Measurements from ENCODE around the gene AGPAT3. TPM values are rescaled to one million over a fixed set of nuclear protein-coding genes. Genes with fewer than 3 reads are reported as not detected.
A peak's percentile ranks its signal among the peaks of the same experiment; 100 is the strongest.

AGPAT3 gene, protein sequence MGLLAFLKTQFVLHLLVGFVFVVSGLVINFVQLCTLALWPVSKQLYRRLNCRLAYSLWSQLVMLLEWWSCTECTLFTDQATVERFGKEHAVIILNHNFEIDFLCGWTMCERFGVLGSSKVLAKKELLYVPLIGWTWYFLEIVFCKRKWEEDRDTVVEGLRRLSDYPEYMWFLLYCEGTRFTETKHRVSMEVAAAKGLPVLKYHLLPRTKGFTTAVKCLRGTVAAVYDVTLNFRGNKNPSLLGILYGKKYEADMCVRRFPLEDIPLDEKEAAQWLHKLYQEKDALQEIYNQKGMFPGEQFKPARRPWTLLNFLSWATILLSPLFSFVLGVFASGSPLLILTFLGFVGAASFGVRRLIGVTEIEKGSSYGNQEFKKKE
- total RNA-seq: 71.8 and 76.7 TPM in 2 replicates
- 36.8 and 39.9 TPM in 2 replicates for polyA plus RNA-seq
- polyA plus RNA-seq (2011; cell fraction: cytosol; rRNA removed): 36.0 and 40.6 TPM in 2 replicates
- polyA plus RNA-seq (2011; cell fraction: nucleus; rRNA removed): 49.1 TPM in 2 replicates
- polyA plus RNA-seq (2012): 40.4 and 48.5 TPM in 2 replicates
- 83.5 and 100 TPM in 2 replicates for polyA minus RNA-seq
- polyA minus RNA-seq (2011; cell fraction: cytosol; rRNA and poly(A)+ RNA removed): 18.7 TPM
- 36.3 and 37.6 TPM in 2 replicates for polyA minus RNA-seq (2011; cell fraction: nucleus; rRNA and poly(A)+ RNA removed)
- percentile 69 among the genes with signal in this experiment for Bru-seq, nascent RNA
- BruChase-seq, experiment 1, labeled RNA remaining after a 6-hour chase: percentile 83 among the genes with signal in this experiment
- percentile 80 among the genes with signal in this experiment for BruChase-seq, experiment 2, labeled RNA remaining after a 2-hour chase
- long read RNA-seq, full-length matches to known transcripts: 51 of 101 reads
- long read RNA-seq, partial matches to known transcripts: 33 of 101 reads
- long read RNA-seq, other reads (novel, unspliced or antisense): 17 of 101 reads

DNA sequence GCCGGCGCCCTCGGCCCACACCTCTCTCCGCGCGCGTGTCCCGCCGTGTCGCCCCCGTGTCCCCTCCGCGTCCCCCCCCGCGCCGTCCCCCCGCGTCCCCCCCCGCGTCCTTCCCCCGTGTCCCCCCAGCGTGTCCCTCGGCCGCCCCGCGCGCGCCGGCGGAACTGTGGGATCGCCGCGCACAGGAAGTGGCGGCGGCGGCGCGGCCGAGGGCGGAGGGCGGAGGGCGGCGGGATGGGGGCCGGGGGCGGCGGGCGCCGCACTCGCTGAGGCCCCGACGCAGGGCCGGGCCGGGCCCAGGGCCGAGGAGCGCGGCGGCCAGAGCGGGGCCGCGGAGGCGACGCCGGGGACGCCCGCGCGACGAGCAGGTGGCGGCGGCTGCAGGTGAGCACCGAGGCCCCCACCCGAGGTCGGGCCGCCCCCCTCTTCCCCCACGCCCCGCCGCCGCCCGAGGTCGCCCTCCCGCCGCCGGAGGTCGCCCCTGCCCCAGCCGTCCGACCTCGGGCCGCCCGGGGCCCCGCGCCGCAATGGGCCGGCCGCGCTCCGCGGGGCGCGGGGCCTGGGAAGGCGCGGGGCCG lies at the start of gene AGPAT3:
Gene AGPAT3, plus strand, starts transcription at position 262 of the 578 bp plus-strand sequence. CDS start 94,459 bp downstream, outside the sequence.
- no peak for DNase-seq (ENCODE audit: low read depth, low spot score)
- Histone ChIP-seq H3K9me3 (replicated peaks; ENCODE audit: control insufficient read depth, insufficient read depth, low read length) (no peaks in the 10 kb centered on the region), H2AFZ (ENCODE audit: low read depth, low read length) (peak within 1 kb of the TSS; percentile 89), H3K36me3 (ENCODE audit: control insufficient read depth in 2 of 2, extremely low read depth in 1 of 2, insufficient read depth in 2 of 2, low read length in 2 of 2) (peaks cover 0 to 2% of the 10 kb centered on the region in 2 experiments), H3K9me1 (replicated peaks; ENCODE audit: control insufficient read depth, extremely low read depth, insufficient read depth, low read length) (no peaks in the 10 kb centered on the region), H3K27me3 (ENCODE audit: control insufficient read depth in 2 of 2, insufficient read depth in 2 of 2, low read length in 2 of 2) (no peaks in the 10 kb centered on the region), H3K4me3 (replicated peaks in 1 of 3; ENCODE audit: insufficient read depth in 1 of 3, low read depth in 1 of 3, low read length in 3 of 3) (peak within 1 kb of the TSS; percentile 88 to 94 (median 92)), H3K4me1 (ENCODE audit: control insufficient read depth, extremely low read depth, insufficient read depth, low read length) (peaks cover 15% of the 10 kb centered on the region), H4K20me1 (replicated peaks; ENCODE audit: control insufficient read depth, extremely low read depth, insufficient read depth, low read length) (no peaks in the 10 kb centered on the region), H3K9ac (replicated peaks; ENCODE audit: extremely low read depth, insufficient read depth, low read length) (peak within 1 kb of the TSS; percentile 73), H3K4me2 (ENCODE audit: insufficient read depth, low read length) (peak within 1 kb of the TSS; percentile 91), H3K27ac (ENCODE audit: insufficient read depth, low read depth, low read length) (peak within 1 kb of the TSS; percentile 41), H3K79me2 (ENCODE audit: control insufficient read depth, insufficient read depth, low read length) (peaks cover 46% of the 10 kb centered on the region)
- POLR2A ChIA-PET: no interaction called here
- no peak for FAIRE-seq
- dilution Hi-C loops (cut with MboI; ENCODE audit: extremely low pct_ligation_motif_present, low sequenced_read_pairs) (no loop called here), intact Hi-C loops (cut with micrococcal nuclease) (loop anchor here (5.0 kb wide), 2 partner anchors 38 to 53 kb away; no protein-coding TSS in a partner anchor)
- no TSS peak for BruUV-seq (replicated peaks)
- TF ChIP-seq POLR2A (IDR thresholded peaks at IDR 0.05; ENCODE audit: low read depth, low read length) (no peak), FOS (IDR thresholded peaks at IDR 0.05; ENCODE audit: borderline replicate concordance, insufficient read depth, low read length) (no peak), JUN (IDR thresholded peaks at IDR 0.05; ENCODE audit: borderline replicate concordance, insufficient read depth, insufficient read length, low read depth) (no peak), MYC (IDR thresholded peaks at IDR 0.05; ENCODE audit: low read depth, low read length) (no peak), GATA2 (IDR thresholded peaks at IDR 0.05; ENCODE audit: insufficient read depth, insufficient read length, low read depth, low read length) (no peak)
- TF ChIP-seq, protein P1, sequence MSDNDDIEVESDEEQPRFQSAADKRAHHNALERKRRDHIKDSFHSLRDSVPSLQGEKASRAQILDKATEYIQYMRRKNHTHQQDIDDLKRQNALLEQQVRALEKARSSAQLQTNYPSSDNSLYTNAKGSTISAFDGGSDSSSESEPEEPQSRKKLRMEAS (IDR thresholded peaks at IDR 0.05; ENCODE audit: insufficient read depth, insufficient read length): no peak
- TF ChIP-seq, protein P2, sequence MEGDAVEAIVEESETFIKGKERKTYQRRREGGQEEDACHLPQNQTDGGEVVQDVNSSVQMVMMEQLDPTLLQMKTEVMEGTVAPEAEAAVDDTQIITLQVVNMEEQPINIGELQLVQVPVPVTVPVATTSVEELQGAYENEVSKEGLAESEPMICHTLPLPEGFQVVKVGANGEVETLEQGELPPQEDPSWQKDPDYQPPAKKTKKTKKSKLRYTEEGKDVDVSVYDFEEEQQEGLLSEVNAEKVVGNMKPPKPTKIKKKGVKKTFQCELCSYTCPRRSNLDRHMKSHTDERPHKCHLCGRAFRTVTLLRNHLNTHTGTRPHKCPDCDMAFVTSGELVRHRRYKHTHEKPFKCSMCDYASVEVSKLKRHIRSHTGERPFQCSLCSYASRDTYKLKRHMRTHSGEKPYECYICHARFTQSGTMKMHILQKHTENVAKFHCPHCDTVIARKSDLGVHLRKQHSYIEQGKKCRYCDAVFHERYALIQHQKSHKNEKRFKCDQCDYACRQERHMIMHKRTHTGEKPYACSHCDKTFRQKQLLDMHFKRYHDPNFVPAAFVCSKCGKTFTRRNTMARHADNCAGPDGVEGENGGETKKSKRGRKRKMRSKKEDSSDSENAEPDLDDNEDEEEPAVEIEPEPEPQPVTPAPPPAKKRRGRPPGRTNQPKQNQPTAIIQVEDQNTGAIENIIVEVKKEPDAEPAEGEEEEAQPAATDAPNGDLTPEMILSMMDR (IDR thresholded peaks at IDR 0.05; ENCODE audit: extremely low read depth in 1 of 2, insufficient read depth in 1 of 2, low read depth in 1 of 2, low read length in 2 of 2): no peak
- CTCF ChIA-PET: interaction anchor here (2.1 kb wide), 1 partner anchor 110 kb away, joined by 6 read pairs; no protein-coding TSS in a partner anchor
